Osteoblast (primary cell): Measurements from ENCODE around the gene TPPP2. TPM values are rescaled to one million over a fixed set of nuclear protein-coding genes. Genes with fewer than 3 reads are reported as not detected.

ENCODE experiments used
- DNase-seq: peaks from one replicate; pipeline ENCODE4 v3.0.0; 2011; ENCODE audit warnings: low spot score, mixed read lengths; ENCODE audit not compliant: insufficient read length; ENCODE audit errors: missing footprints
- H2AFZ ChIP-seq: 2 replicates; pipeline ENCODE4 v1.6.0; 2011; ENCODE audit warnings: mild to moderate bottlenecking, low read length
- H3K27ac ChIP-seq: 2 replicates; pipeline ENCODE4 v1.5.1; 2011; ENCODE audit warnings: mild to moderate bottlenecking, low read depth, low read length, moderate library complexity
- H3K27me3 ChIP-seq: 2 replicates; pipeline ENCODE4 v1.6.0; 2012; ENCODE audit warnings: mild to moderate bottlenecking, control low read depth, inconsistent platforms, low read length, moderate library complexity; ENCODE audit not compliant: insufficient read depth
- H3K36me3 ChIP-seq: 2 replicates; pipeline ENCODE4 v1.5.1; 2011; ENCODE audit warnings: mild to moderate bottlenecking, low read length, control low read depth, moderate library complexity; ENCODE audit not compliant: insufficient read depth
- H3K4me1 ChIP-seq: 2 replicates; pipeline ENCODE4 v1.5.1; 2011; ENCODE audit warnings: mild to moderate bottlenecking, low read length, control low read depth, moderate library complexity; ENCODE audit not compliant: insufficient read depth
- H3K4me2 ChIP-seq: 2 replicates; pipeline ENCODE4 v1.6.0; 2011; ENCODE audit warnings: mild to moderate bottlenecking, low read length; ENCODE audit not compliant: insufficient read depth
- H3K4me3 ChIP-seq: fragments of 200-600 bp; sonication (generic); 3 replicates; pipeline ENCODE4 v1.5.1; 2012; ENCODE audit warnings: mild to moderate bottlenecking, low read length, inconsistent platforms; ENCODE audit not compliant: insufficient read depth
- H3K79me2 ChIP-seq: 2 replicates; pipeline ENCODE4 v1.6.0; 2012; ENCODE audit warnings: mild to moderate bottlenecking, low read length, control low read depth, inconsistent platforms; ENCODE audit not compliant: insufficient read depth
- H3K9me3 ChIP-seq: 2 replicates; pipeline ENCODE4 v1.5.1; 2011; ENCODE audit warnings: low read depth, low read length, control low read depth
- H4K20me1 ChIP-seq: 2 replicates; pipeline ENCODE4 v1.6.0; 2012; ENCODE audit warnings: mild to moderate bottlenecking, low read length, control low read depth; ENCODE audit not compliant: insufficient read depth
- CTCF ChIP-seq: IDR thresholded peaks from 2 replicates; pipeline ENCODE4 v1.5.1; 2011; ENCODE audit warnings: mild to moderate bottlenecking, low read depth, low read length, moderate library complexity; ENCODE audit errors: extremely low read depth
- total RNA-seq: library from RNA; depleted of rRNA; stranded (reverse); fragments of >200 nt; gene quantifications from 2 replicates; pipeline ENCODE4 v1.2.3, GENCODE V29; 2012

The TPPP2 gene
- total RNA-seq, 1 donor, result not detected

GRCh38 chr14:21078287-21078686 lies 48.3 kb downstream of the TPPP2 start:
- no peaks in the 10 kb centered on the region for H3K9me3 ChIP-seq
- peaks cover 85% of the 10 kb centered on the region for H3K36me3 ChIP-seq
- DNase-seq, result peak; percentile 64
- H3K4me2 ChIP-seq, result no peak overlapping the region
- no peaks in the 10 kb centered on the region for H3K4me1 ChIP-seq
- H3K27me3 ChIP-seq, result no peaks in the 10 kb centered on the region
- no peak overlapping the region for H2AFZ ChIP-seq
- no peak for TF ChIP-seq CTCF
- peaks cover 15% of the 10 kb centered on the region for H4K20me1 ChIP-seq
- H3K27ac ChIP-seq, result no peak overlapping the region
- peaks cover 10% of the 10 kb centered on the region for H3K79me2 ChIP-seq
- no peak overlapping the region for H3K4me3 ChIP-seq

GRCh38 chr14:21078726-21079125 lies 48.7 kb downstream of the TPPP2 start:
- Histone ChIP-seq H2AFZ (no peak overlapping the region), H3K27me3 (no peaks in the 10 kb centered on the region), H3K9me3 (no peaks in the 10 kb centered on the region), H3K4me3 (no peak overlapping the region), H4K20me1 (peaks cover 14% of the 10 kb centered on the region), H3K27ac (no peak overlapping the region), H3K4me1 (no peaks in the 10 kb centered on the region), H3K36me3 (peaks cover 82% of the 10 kb centered on the region), H3K79me2 (peaks cover 6% of the 10 kb centered on the region), H3K4me2 (no peak overlapping the region)
- DNase-seq, result no peak
- no peak for TF ChIP-seq CTCF

- H3K9me3 ChIP-seq, result no peaks in the 10 kb centered on the region
- no peak for TF ChIP-seq CTCF
- no peak overlapping the region for H3K27ac ChIP-seq
- peaks cover 6% of the 10 kb centered on the region for H4K20me1 ChIP-seq
- H3K4me2 ChIP-seq, result no peak overlapping the region
- no peak overlapping the region for H2AFZ ChIP-seq
- peaks cover 85% of the 10 kb centered on the region for H3K36me3 ChIP-seq
- no peak overlapping the region for H3K4me3 ChIP-seq
- peak; percentile 43 for DNase-seq
- no peaks in the 10 kb centered on the region for H3K27me3 ChIP-seq
- no peaks in the 10 kb centered on the region for H3K79me2 ChIP-seq
- peaks cover 10% of the 10 kb centered on the region for H3K4me1 ChIP-seq
These were observed 51.6 kb downstream of the TPPP2 start for GRCh38 chr14:21081521-21082142.

Other genes starting within 250 kb of the TPPP2 start
- gene RNASE6, start 248.9 kb upstream of the TPPP2 start, total RNA-seq, result not detected in 2 replicates
- 1.1 TPM in 1 of 2 replicates, not detected in the other for gene RNASE1, start 227.4 kb upstream of the TPPP2 start, total RNA-seq
- gene RNASE3, start 138.8 kb upstream of the TPPP2 start, total RNA-seq, result not detected in 2 replicates
- not detected in 2 replicates for gene RNASE2, start 74.7 kb upstream of the TPPP2 start, total RNA-seq
- gene METTL17, start 40.2 kb upstream of the TPPP2 start, total RNA-seq, result 43.3 and 50.3 TPM in 2 replicates
- gene SLC39A2, start 30.9 kb upstream of the TPPP2 start, total RNA-seq, result 0.72 TPM in 1 of 2 replicates, not detected in the other
- under 0.01 TPM in 1 of 2 replicates, not detected in the other for gene NDRG2, start 5.2 kb upstream of the TPPP2 start, total RNA-seq
- not detected in 2 replicates for gene RNASE13, start 4.6 kb downstream of the TPPP2 start, total RNA-seq
- gene RNASE7, start 12.1 kb downstream of the TPPP2 start, total RNA-seq, result not detected in 2 replicates
- gene RNASE8, start 27.6 kb downstream of the TPPP2 start, total RNA-seq, result not detected in 2 replicates
- gene ARHGEF40, start 40.1 kb downstream of the TPPP2 start, total RNA-seq, result 33.3 and 35.4 TPM in 2 replicates
- 8.3 and 9.4 TPM in 2 replicates for gene ZNF219, start 68.4 kb downstream of the TPPP2 start, total RNA-seq
- not detected in 2 replicates for gene TMEM253, start 70.8 kb downstream of the TPPP2 start, total RNA-seq
- not detected in 2 replicates for gene OR5AU1, start 125.8 kb downstream of the TPPP2 start, total RNA-seq
- gene HNRNPC, start 239.2 kb downstream of the TPPP2 start, total RNA-seq, result 402 and 446 TPM in 2 replicates
- under 0.01 TPM in 1 of 2 replicates, not detected in the other for gene RPGRIP1, start 249.9 kb downstream of the TPPP2 start, total RNA-seq